Calu3 (cell line): ENCODE measurements around the gene CD34. TPM values are rescaled to one million over a fixed set of nuclear protein-coding genes. Genes with fewer than 3 reads are reported as not detected.

Experiments used
- BruUV-seq: library from RNA; stranded (reverse); fragments of 400-500 nt; replicated peaks from 2 replicates; lab custom pipeline; 2021; lab: Mats Ljungman, UMichigan
- CTCF ChIA-PET: fragments of 300-600 bp; sonication (Branson Sonifier 250); formaldehyde crosslinking; loops from one replicate; lab custom pipeline; 2022; ENCODE audit warnings: antibody characterized with exemption; lab: Charles Lee
- DNase-seq: peaks from one replicate; pipeline ENCODE4 v3.0.0; 2022
- H3K27ac Mint-ChIP-seq: one replicate; pipeline ENCODE4 v1.8.0; 2022; ENCODE audit warnings: mixed read lengths; ENCODE audit not compliant: unreplicated experiment
- H3K27me3 Mint-ChIP-seq: one replicate; pipeline ENCODE4 v1.8.0; 2022; ENCODE audit warnings: mixed read lengths; ENCODE audit not compliant: unreplicated experiment
- H3K36me3 Mint-ChIP-seq: one replicate; pipeline ENCODE4 v1.8.0; 2022; ENCODE audit warnings: mild to moderate bottlenecking, moderate library complexity, mixed read lengths; ENCODE audit not compliant: insufficient read depth, unreplicated experiment
- H3K4me1 Mint-ChIP-seq: one replicate; pipeline ENCODE4 v1.8.0; 2022; ENCODE audit warnings: mild to moderate bottlenecking, low read depth, mixed read lengths; ENCODE audit not compliant: unreplicated experiment
- H3K4me3 Mint-ChIP-seq: one replicate; pipeline ENCODE4 v1.8.0; 2022; ENCODE audit warnings: mild to moderate bottlenecking, low read depth, moderate library complexity, mixed read lengths; ENCODE audit not compliant: unreplicated experiment
- H3K9me3 Mint-ChIP-seq: one replicate; pipeline ENCODE4 v1.8.0; 2022; ENCODE audit warnings: low read depth, mixed read lengths; ENCODE audit not compliant: unreplicated experiment
- intact Hi-C: fragments of 100-400 bp; cut with micrococcal nuclease; formaldehyde crosslinking; loops from one replicate; pipeline ENCODE4 v1.10.0; 2022; ENCODE audit not compliant: unreplicated experiment
- total RNA-seq: library from RNA; stranded (reverse); gene quantifications from 2 replicates; pipeline ENCODE4 v1.2.3, GENCODE V29; 2022
- TF ChIP-seq, protein P1 (sequence below): fragments of 200-600 bp; IDR thresholded peaks from one replicate; pipeline ENCODE4 v1.8.0; 2022; ENCODE audit warnings: antibody characterized with exemption; ENCODE audit not compliant: unreplicated experiment

The CD34 gene
- total RNA-seq, 1 experiment from 2014 or later: 0.24 TPM

DNA sequence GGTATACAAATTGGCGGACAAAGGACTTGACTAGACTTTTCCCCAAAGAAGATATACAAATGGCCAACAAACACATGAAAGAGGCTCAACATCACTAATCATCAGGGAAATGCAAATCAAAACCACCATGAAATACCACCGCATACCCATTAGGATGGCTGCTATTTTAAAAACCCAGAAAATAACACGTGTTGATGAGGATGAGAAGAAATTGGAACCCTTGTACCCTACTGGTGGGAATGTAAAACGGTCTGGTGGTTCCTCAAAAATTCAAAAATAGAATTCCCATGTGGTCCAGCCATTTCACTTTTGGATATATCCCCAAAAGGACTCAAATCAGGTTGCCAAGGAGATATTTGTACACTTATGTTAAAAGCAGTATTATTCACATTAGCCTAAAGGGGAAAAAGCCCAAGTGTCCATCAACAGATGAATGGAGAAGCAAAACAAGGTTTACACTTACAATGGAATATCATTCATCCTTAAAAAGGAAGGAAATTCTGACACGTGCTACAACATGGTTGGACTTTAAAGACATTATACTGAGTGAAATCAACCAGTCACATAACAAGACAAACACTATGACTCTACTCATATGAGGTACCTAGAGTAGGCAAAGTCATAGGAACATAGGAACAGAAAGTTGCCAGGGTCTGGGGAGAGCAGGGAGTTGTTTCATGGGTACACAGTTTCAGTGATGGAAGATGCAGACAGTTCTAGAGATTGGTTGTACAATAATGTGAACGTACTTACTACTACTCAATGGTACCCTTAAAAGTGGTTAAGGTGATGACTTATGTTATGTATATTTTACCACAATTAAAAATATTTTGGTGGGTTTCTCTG lies 17.0 kb downstream of the CD34 start:
- TF ChIP-seq, protein P1, sequence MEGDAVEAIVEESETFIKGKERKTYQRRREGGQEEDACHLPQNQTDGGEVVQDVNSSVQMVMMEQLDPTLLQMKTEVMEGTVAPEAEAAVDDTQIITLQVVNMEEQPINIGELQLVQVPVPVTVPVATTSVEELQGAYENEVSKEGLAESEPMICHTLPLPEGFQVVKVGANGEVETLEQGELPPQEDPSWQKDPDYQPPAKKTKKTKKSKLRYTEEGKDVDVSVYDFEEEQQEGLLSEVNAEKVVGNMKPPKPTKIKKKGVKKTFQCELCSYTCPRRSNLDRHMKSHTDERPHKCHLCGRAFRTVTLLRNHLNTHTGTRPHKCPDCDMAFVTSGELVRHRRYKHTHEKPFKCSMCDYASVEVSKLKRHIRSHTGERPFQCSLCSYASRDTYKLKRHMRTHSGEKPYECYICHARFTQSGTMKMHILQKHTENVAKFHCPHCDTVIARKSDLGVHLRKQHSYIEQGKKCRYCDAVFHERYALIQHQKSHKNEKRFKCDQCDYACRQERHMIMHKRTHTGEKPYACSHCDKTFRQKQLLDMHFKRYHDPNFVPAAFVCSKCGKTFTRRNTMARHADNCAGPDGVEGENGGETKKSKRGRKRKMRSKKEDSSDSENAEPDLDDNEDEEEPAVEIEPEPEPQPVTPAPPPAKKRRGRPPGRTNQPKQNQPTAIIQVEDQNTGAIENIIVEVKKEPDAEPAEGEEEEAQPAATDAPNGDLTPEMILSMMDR: no peak
- CTCF ChIA-PET: interaction anchor here (1.3 kb wide), 1 partner anchor 69 kb away, joined by 5 read pairs; no protein-coding TSS in a partner anchor
- Mint-ChIP-seq H3K9me3 (no peaks in the 10 kb centered on the region), H3K27ac (no peak overlapping the region), H3K27me3 (no peaks in the 10 kb centered on the region), H3K4me1 (peaks cover 13% of the 10 kb centered on the region), H3K36me3 (no peaks in the 10 kb centered on the region), H3K4me3 (no peak overlapping the region)
- intact Hi-C loops: no loop called here
- no peak for DNase-seq
- no TSS peak for BruUV-seq

DNA sequence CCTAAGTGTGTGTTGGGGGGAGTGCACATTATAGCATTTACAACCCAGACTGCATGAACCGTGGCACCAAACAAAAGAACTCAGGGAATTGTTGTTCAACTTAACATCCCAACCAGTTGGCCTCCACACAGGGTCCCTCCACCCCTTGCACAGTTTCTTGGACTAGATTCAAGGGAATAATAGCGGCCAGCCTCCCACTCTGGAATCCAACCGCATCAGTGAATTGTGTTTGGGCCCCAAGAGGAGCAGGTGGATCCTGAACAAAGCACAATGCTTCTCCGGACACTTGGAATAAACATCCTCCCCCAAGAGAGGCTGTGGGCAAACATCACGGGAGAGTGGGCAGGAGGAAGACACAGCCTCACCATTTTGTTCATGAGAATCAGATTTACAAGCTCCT lies 18.2 kb downstream of the CD34 start:
- peaks cover 13% of the 10 kb centered on the region for H3K4me1 Mint-ChIP-seq
- CTCF ChIA-PET: no interaction called here
- intact Hi-C loops: no loop called here
- no peaks in the 10 kb centered on the region for H3K9me3 Mint-ChIP-seq
- H3K4me3 Mint-ChIP-seq: no peak overlapping the region
- TF ChIP-seq, protein P1: no peak
- BruUV-seq: no TSS peak
- no peaks in the 10 kb centered on the region for H3K27me3 Mint-ChIP-seq
- DNase-seq: no peak
- H3K27ac Mint-ChIP-seq: no peak overlapping the region
- H3K36me3 Mint-ChIP-seq: no peaks in the 10 kb centered on the region

DNA sequence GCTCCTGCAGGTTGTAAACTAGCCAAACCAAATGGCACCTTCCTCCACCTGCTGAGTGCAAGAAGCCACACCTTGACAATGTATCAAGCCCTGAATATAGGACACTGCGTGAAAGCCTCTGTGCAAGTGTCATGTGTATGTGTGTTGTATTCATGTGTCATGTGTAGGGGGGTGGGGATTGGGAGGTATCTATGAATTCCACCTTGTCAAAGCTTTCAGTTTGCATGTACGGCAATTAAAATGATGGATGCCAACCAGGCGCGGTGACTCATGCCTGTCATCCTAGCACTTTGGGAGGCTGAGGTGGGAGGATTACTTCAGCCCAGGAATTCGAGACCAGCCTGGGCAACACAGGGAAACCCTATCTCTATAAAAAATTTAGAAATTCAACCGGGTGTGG lies 19.8 kb downstream of the CD34 start:
- Mint-ChIP-seq H3K4me1 (peaks cover 13% of the 10 kb centered on the region), H3K36me3 (no peaks in the 10 kb centered on the region), H3K4me3 (no peak overlapping the region), H3K9me3 (no peaks in the 10 kb centered on the region), H3K27ac (no peak overlapping the region), H3K27me3 (no peaks in the 10 kb centered on the region)
- intact Hi-C loops: no loop called here
- CTCF ChIA-PET: no interaction called here
- BruUV-seq: no TSS peak
- TF ChIP-seq, protein P1: no peak
- DNase-seq: no peak

DNA sequence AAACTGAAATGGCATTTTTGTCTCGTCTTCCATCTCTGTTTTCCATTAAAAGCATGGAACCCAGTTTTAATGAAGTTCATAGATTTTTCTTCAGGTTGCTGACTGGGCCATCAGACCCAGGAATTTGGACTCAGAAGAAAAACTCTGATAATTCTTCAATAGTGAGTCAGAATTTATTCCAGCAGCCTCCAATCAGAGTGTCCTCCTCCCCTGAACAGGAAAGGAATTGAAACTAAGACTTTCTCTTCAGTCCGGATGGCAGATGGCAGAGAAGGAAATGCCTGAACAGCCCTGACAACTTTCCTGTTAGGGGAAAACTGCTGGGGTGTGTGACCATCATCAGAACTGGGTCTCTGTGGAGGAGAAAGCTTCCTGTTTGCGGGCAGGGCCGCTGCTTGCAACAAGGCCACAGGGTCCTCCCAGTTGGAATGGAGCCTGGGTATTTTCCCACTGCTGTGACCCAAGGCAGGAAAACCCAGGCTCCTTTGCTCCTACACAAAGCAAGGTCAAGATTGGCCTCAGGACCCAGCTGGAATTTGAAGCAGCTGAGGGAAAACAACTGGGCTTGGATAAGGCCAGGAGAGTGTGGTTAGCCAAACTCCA lies 20.7 kb downstream of the CD34 start:
- Mint-ChIP-seq H3K4me3 (no peak overlapping the region), H3K36me3 (no peaks in the 10 kb centered on the region), H3K4me1 (peaks cover 19% of the 10 kb centered on the region), H3K27ac (peak overlapping the region; percentile 30), H3K27me3 (no peaks in the 10 kb centered on the region), H3K9me3 (no peaks in the 10 kb centered on the region)
- CTCF ChIA-PET: interaction anchor here (0.8 kb wide), 1 partner anchor 21 kb away, joined by 3 read pairs; no protein-coding TSS in a partner anchor
- BruUV-seq: TSS peak; percentile 76
- DNase-seq: peak; percentile 40
- intact Hi-C loops: no loop called here
- TF ChIP-seq, protein P1: no peak
